Heart left ventricle (tissue), 13 donors: ENCODE data around the gene UGT1A7.

Experiments used
- CTCF ChIP-seq, 12 donors: fragments of 200-600 bp; sonication (generic) in 4 of 12; IDR thresholded peaks; one replicate each; pipeline versions ENCODE4 v1.5.0 to v1.8.0; 2018 to 2022; ENCODE audit warnings: antibody characterized with exemption in 12 of 12, mild to moderate bottlenecking in 5 of 12
- POLR2A ChIP-seq, 2 donors: fragments of 450-650 bp; IDR thresholded peaks; one replicate each; pipeline ENCODE4 v1.6.1; 2017; ENCODE audit warnings: antibody characterized with exemption in 2 of 2, mild to moderate bottlenecking in 2 of 2, moderate library complexity in 2 of 2
- donor health status: ischemic (EF 13 %, LVEDD 7.1; RV severe dilation, severe dysfunction).
- donor health status: DM: no; HTN: yes; CAD: no.
- donor health status: DM: no; HTN: no; CAD: no.
- donor health status: ischemic (EF 25% LVEDD 6.9; RV normal size, moderate dysfunction).
- donor health status: ischemic (EF 25% LVEDD 5.7; RV mildly dilated, moderate dysfunction).
- donor health status: ischemic (EF 35%, LVEDD 5.7; RV mildly dilated, moderate dysfunction).
- donor health status: nonischemic (EF 11% LVEDD 7.7; RV severe dilation, severe dysfunction).
- donor health status: DM: yes; HTN: yes; CAD: no.
- donor health status: PGD.
- donor health status: ischemic (EF 29% LVEDD 5.4; RV normal size, mild dysfunction).
- donor health status: nonischemic (EF 23%, LVEDD 6.1; RV moderate dilation, normal function).

DNA sequence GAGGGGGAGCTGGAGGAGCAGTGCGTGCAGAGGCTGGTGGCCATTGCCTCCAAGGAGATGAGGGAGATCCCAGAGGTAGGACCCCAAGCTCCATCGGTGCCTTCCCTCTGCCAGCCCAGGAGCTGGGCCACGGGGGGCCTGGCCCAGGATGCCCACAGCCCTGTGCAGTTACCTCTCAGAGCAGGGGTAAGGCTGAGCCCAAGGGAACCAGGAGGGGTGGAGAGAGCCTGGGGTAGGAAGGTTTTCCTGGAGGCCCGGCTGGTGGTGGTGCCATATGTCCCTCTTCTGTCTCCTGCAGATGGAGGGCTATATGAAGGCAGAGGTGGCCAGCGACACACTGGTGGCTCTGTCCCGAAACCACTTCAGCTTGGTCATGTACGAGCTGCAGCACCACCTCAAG lies 107.9 kb downstream of the UGT1A7 start:
- TF ChIP-seq CTCF (IDR thresholded peaks at IDR 0.05) (no peak), POLR2A (IDR thresholded peaks at IDR 0.05) (no peak)
